ENCODE data around the gene MRPS34.

- TF ChIP-seq EZH2 (IDR thresholded peaks at IDR 0.05; ENCODE audit: borderline replicate concordance, control insufficient read depth, low read depth, low read length), result no peak
- TF ChIP-seq USF2 (IDR thresholded peaks at IDR 0.05; ENCODE audit: borderline replicate concordance, low read depth, low read length), result no peak
- no peak for TF ChIP-seq MXI1 (IDR thresholded peaks at IDR 0.05; ENCODE audit: low read depth, low read length)
- TF ChIP-seq EP300 (IDR thresholded peaks at IDR 0.05; ENCODE audit: borderline replicate concordance in 1 of 2, control insufficient read depth in 1 of 2, low read depth in 2 of 2, low read length in 2 of 2), result no peak
- TF ChIP-seq MAX (IDR thresholded peaks at IDR 0.05; ENCODE audit: low read depth, low read length), result no peak
- TF ChIP-seq CHD2 (IDR thresholded peaks at IDR 0.05; ENCODE audit: borderline replicate concordance, low read depth, low read length), result no peak
- TF ChIP-seq POLR2AphosphoS5 (IDR thresholded peaks at IDR 0.05; ENCODE audit: low read length), result no peak
- no peak for TF ChIP-seq RAD21 (IDR thresholded peaks at IDR 0.05; ENCODE audit: insufficient read depth, low read depth, low read length)
- no peak for TF ChIP-seq ETV6 (conservative IDR thresholded peaks at IDR 0.05 in 1 of 2, IDR thresholded peaks at IDR 0.05 in 1 of 2; ENCODE audit: borderline replicate concordance in 1 of 2, low read depth in 1 of 2)
These were observed 19.2 kb upstream of the MRPS34 start for GRCh38 chr16:1791943-1792812.

Measured in GM12878 (cell line).